ENCODE measurements around the gene GALNT13. TPM values are rescaled to one million over a fixed set of nuclear protein-coding genes. Genes with fewer than 3 reads are reported as not detected.

The GALNT13 gene
- total RNA-seq, 1 donor from 2014 or later = 2.0 TPM

DNA sequence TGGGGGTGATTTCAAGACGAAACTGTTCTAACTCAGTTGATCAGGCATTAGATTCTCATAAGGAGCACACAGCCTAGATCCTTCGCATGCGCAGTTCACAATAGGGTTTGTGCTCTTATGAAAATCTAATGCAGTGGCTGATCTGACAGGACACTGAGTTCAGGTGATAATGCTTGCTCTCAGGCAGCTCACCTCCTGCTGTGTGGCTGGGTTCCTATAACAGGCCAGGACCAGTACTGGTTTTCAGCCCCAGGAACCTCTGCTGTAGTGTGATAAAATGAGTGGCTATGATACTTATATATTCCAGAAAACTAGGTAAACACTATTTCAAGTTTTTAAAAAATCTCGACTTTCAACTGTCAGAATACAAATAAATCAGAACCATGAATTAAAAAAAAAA lies 271.4 kb downstream of the GALNT13 start:
- H3K27ac Mint-ChIP-seq (ENCODE audit: unreplicated experiment) = peak overlapping the region; percentile 53

DNA sequence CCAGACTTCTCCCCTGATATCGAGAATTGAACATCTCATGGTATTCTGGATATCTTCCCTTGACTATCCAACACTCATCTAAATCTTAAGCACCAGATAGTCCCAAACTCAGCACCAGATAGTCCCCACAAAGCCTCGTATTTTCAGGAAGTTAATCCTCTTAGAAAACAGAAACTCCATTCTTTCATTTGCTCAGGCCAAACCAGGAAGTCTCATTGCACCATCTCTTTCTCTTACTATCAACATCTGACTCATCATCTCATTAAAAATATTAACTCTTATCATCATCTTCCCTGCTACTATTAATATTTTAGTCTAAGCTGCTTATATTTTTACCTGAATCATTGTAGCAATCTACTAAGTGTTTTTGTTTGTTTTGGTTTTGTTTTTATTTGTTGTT lies 286.4 kb downstream of the GALNT13 start:
- H3K27me3 Mint-ChIP-seq (ENCODE audit: low read depth, unreplicated experiment) = no peaks in the 10 kb centered on the region
- Histone ChIP-seq H3K4me2 (ENCODE audit: low read length) (no peak overlapping the region), H3K36me3 (ENCODE audit: insufficient read depth, low read length) (no peaks in the 10 kb centered on the region), H3K4me3 (ENCODE audit: insufficient read depth, low read depth, low read length) (no peak overlapping the region), H3K4me1 (ENCODE audit: insufficient read depth, low read length) (no peaks in the 10 kb centered on the region), H2AFZ (ENCODE audit: low read depth, low read length) (no peak overlapping the region), H3K9ac (ENCODE audit: low read length) (no peak overlapping the region), H3K27ac (ENCODE audit: low read depth, low read length) (no peak overlapping the region), H3K79me2 (ENCODE audit: insufficient read depth, low read length) (no peaks in the 10 kb centered on the region), H4K20me1 (ENCODE audit: insufficient read depth, low read length) (no peaks in the 10 kb centered on the region), H3K9me3 (ENCODE audit: insufficient read depth, low read depth, low read length) (no peaks in the 10 kb centered on the region), H3K27me3 (ENCODE audit: insufficient read depth, low read length) (no peaks in the 10 kb centered on the region)
- H3K9me3 Mint-ChIP-seq (ENCODE audit: unreplicated experiment) = no peaks in the 10 kb centered on the region
- DNase-seq (ENCODE audit: low read depth) = no peak
- peaks cover 2% of the 10 kb centered on the region for H3K4me1 Mint-ChIP-seq (ENCODE audit: low read depth, unreplicated experiment)
- H3K4me3 Mint-ChIP-seq (ENCODE audit: unreplicated experiment) = no peak overlapping the region
- no peaks in the 10 kb centered on the region for H3K36me3 Mint-ChIP-seq (ENCODE audit: low read depth, unreplicated experiment)
- H3K27ac Mint-ChIP-seq (ENCODE audit: unreplicated experiment) = no peak overlapping the region
- FAIRE-seq = no peak
- TF ChIP-seq, protein P1, sequence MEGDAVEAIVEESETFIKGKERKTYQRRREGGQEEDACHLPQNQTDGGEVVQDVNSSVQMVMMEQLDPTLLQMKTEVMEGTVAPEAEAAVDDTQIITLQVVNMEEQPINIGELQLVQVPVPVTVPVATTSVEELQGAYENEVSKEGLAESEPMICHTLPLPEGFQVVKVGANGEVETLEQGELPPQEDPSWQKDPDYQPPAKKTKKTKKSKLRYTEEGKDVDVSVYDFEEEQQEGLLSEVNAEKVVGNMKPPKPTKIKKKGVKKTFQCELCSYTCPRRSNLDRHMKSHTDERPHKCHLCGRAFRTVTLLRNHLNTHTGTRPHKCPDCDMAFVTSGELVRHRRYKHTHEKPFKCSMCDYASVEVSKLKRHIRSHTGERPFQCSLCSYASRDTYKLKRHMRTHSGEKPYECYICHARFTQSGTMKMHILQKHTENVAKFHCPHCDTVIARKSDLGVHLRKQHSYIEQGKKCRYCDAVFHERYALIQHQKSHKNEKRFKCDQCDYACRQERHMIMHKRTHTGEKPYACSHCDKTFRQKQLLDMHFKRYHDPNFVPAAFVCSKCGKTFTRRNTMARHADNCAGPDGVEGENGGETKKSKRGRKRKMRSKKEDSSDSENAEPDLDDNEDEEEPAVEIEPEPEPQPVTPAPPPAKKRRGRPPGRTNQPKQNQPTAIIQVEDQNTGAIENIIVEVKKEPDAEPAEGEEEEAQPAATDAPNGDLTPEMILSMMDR (IDR thresholded peaks at IDR 0.05; ENCODE audit: insufficient read depth, low read depth, low read length) = no peak

More for the DNA sequence above, 271.4 kb downstream of the GALNT13 start:
- no peak for DNase-seq (ENCODE audit: low read depth)
- Histone ChIP-seq H3K27me3 (ENCODE audit: insufficient read depth, low read length) (no peaks in the 10 kb centered on the region), H3K4me3 (ENCODE audit: insufficient read depth, low read depth, low read length) (no peak overlapping the region), H3K4me2 (ENCODE audit: low read length) (peak overlapping the region; percentile 8), H4K20me1 (ENCODE audit: insufficient read depth, low read length) (no peaks in the 10 kb centered on the region), H3K27ac (ENCODE audit: low read depth, low read length) (peak overlapping the region; percentile 83), H2AFZ (ENCODE audit: low read depth, low read length) (no peak overlapping the region), H3K4me1 (ENCODE audit: insufficient read depth, low read length) (peaks cover 9% of the 10 kb centered on the region), H3K9me3 (ENCODE audit: insufficient read depth, low read depth, low read length) (no peaks in the 10 kb centered on the region), H3K9ac (ENCODE audit: low read length) (peak overlapping the region; percentile 13), H3K36me3 (ENCODE audit: insufficient read depth, low read length) (no peaks in the 10 kb centered on the region), H3K79me2 (ENCODE audit: insufficient read depth, low read length) (no peaks in the 10 kb centered on the region)
- TF ChIP-seq, protein P1 (IDR thresholded peaks at IDR 0.05; ENCODE audit: insufficient read depth, low read depth, low read length) = no peak
- TF ChIP-seq EZH2 (IDR thresholded peaks at IDR 0.05; ENCODE audit: insufficient read depth, low read length) = no peak
- Mint-ChIP-seq H3K27me3 (ENCODE audit: low read depth, unreplicated experiment) (no peaks in the 10 kb centered on the region), H3K4me3 (ENCODE audit: unreplicated experiment) (no peak overlapping the region), H3K4me1 (ENCODE audit: low read depth, unreplicated experiment) (peaks cover 3% of the 10 kb centered on the region), H3K36me3 (ENCODE audit: low read depth, unreplicated experiment) (no peaks in the 10 kb centered on the region), H3K9me3 (ENCODE audit: unreplicated experiment) (no peaks in the 10 kb centered on the region)
- no peak for FAIRE-seq

DNA sequence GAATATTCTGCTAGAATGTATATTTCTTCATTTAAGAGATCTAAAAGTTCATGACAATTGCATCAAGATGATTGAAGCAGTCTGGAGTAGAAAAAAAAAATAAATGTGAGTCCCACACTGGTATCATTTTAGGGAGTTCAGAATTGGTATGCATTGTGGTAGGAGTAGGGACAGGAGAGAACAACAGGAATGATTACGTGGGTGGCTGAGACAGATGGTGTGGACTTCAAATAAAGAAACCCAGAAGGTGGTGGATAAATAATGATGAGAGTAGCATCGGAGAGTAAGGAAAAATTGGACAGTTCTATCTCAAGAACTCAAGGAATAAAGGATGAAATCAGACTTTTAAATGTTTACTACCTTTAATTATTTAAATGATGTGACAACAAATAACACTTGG lies 289.6 kb downstream of the GALNT13 start:
- TF ChIP-seq, protein P1 (IDR thresholded peaks at IDR 0.05; ENCODE audit: insufficient read depth, low read depth, low read length) = no peak
- TF ChIP-seq EZH2 (IDR thresholded peaks at IDR 0.05; ENCODE audit: insufficient read depth, low read length) = no peak
- Histone ChIP-seq H2AFZ (ENCODE audit: low read depth, low read length) (no peak overlapping the region), H3K36me3 (ENCODE audit: insufficient read depth, low read length) (no peaks in the 10 kb centered on the region), H4K20me1 (ENCODE audit: insufficient read depth, low read length) (no peaks in the 10 kb centered on the region), H3K9me3 (ENCODE audit: insufficient read depth, low read depth, low read length) (no peaks in the 10 kb centered on the region), H3K79me2 (ENCODE audit: insufficient read depth, low read length) (no peaks in the 10 kb centered on the region), H3K4me3 (ENCODE audit: insufficient read depth, low read depth, low read length) (no peak overlapping the region), H3K4me1 (ENCODE audit: insufficient read depth, low read length) (no peaks in the 10 kb centered on the region), H3K9ac (ENCODE audit: low read length) (no peak overlapping the region), H3K27ac (ENCODE audit: low read depth, low read length) (no peak overlapping the region), H3K27me3 (ENCODE audit: insufficient read depth, low read length) (no peaks in the 10 kb centered on the region), H3K4me2 (ENCODE audit: low read length) (no peak overlapping the region)
- peaks cover 2% of the 10 kb centered on the region for H3K4me1 Mint-ChIP-seq (ENCODE audit: low read depth, unreplicated experiment)
- H3K4me3 Mint-ChIP-seq (ENCODE audit: unreplicated experiment) = no peak overlapping the region
- no peak overlapping the region for H3K27ac Mint-ChIP-seq (ENCODE audit: unreplicated experiment)
- DNase-seq (ENCODE audit: low read depth) (no peak), FAIRE-seq (no peak)
- no peaks in the 10 kb centered on the region for H3K36me3 Mint-ChIP-seq (ENCODE audit: low read depth, unreplicated experiment)
- no peaks in the 10 kb centered on the region for H3K27me3 Mint-ChIP-seq (ENCODE audit: low read depth, unreplicated experiment)
- no peaks in the 10 kb centered on the region for H3K9me3 Mint-ChIP-seq (ENCODE audit: unreplicated experiment)
